SH-SY5Y (cell line): ENCODE results near the gene SNCB.

Experiments
- GATA2 ChIP-seq: IDR thresholded peaks from 2 replicates; pipeline ENCODE4 v1.6.1; 2011; ENCODE audit warnings: mild to moderate bottlenecking, low read depth, low read length
- GATA3 ChIP-seq: IDR thresholded peaks from 2 replicates; pipeline ENCODE4 v1.6.1; 2011; ENCODE audit warnings: low read depth, mild to moderate bottlenecking, low read length, moderate library complexity

DNA sequence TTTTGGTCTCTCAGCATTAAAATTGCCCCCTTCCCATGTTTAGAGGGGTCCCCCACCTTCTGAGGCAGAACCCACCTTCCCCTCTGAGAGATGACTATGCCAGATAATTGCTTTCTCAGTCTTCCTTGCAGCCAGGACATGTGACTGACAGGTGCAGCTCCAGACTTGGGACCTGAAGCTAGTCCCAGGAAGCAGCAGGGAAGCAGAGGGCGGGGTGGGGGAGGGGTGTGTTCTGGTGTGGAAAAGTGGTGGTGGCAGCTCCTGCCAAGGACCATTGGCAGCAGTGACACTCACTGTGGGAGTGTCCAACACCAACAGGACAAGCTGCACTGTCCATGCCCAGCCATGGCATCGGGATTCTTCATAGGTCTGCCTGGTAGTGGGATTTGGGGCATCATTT lies 2.4 kb upstream of the SNCB start:
- TF ChIP-seq GATA2 (no peak), GATA3 (no peak)
